ENCODE results near the gene SH3BP1.

GRCh38 chr22:37661160-37661924 lies 21.9 kb downstream of the SH3BP1 start:
- TF ChIP-seq CTCF (conservative IDR thresholded peaks at IDR 0.05 in 1 of 2, IDR thresholded peaks at IDR 0.05 in 1 of 2; ENCODE audit: low read depth in 1 of 2, low read length in 2 of 2) (peak; percentile 58 to 60), EZH2 (IDR thresholded peaks at IDR 0.05; ENCODE audit: low read length, missing control alignments) (no peak)
